PC-3 (cell line): ENCODE results near the gene GPC6. TPM values are rescaled to one million over a fixed set of nuclear protein-coding genes. Genes with fewer than 3 reads are reported as not detected.

Experiments used
- ATAC-seq: fragments of 200-7000 bp; cut with Tn5 transposase; 2 replicates; pipeline ENCODE4 v1.9.1; 2020; ENCODE audit warnings: mild to moderate bottlenecking, moderate library complexity
- BruUV-seq: library from RNA; stranded (reverse); fragments of 400-500 nt; replicated peaks from 2 replicates; lab custom pipeline; 2021; lab: Mats Ljungman, UMichigan
- CTCF ChIA-PET: fragments of 300-600 bp; sonication (Branson Sonifier 250); formaldehyde crosslinking; loops from one replicate; lab custom pipeline; 2022; ENCODE audit warnings: antibody characterized with exemption; lab: Charles Lee
- POLR2A ChIA-PET: fragments of 300-600 bp; sonication (Branson Sonifier 250); formaldehyde crosslinking; loops from one replicate; lab custom pipeline; 2022; ENCODE audit warnings: antibody characterized with exemption; ENCODE audit not compliant: unreplicated experiment; lab: Charles Lee
- DNase-seq: peaks from one replicate; pipeline ENCODE4 v3.0.0-alpha.2; 2015
- H2AFZ ChIP-seq: fragments of 300-600 bp; sonication (generic); 2 replicates; pipeline ENCODE4 v1.6.0; 2016; ENCODE audit warnings: antibody characterized with exemption, low read length
- H3F3A ChIP-seq: fragments of 300-600 bp; sonication (generic); one replicate; pipeline ENCODE4 v1.6.0; 2017; ENCODE audit warnings: antibody characterized with exemption, low read length, control low read depth, mild to moderate bottlenecking; ENCODE audit not compliant: unreplicated experiment
- H3K27ac ChIP-seq: fragments of 300-600 bp; sonication (generic); 2 replicates; pipeline ENCODE4 v1.5.1; 2016; ENCODE audit warnings: mild to moderate bottlenecking, low read length
- H3K27me3 ChIP-seq: fragments of 300-600 bp; sonication (generic); 2 replicates; pipeline ENCODE4 v1.6.1; 2016; ENCODE audit warnings: low read length, mixed read lengths
- H3K36me3 ChIP-seq: fragments of 300-600 bp; sonication (generic); 2 replicates; pipeline ENCODE4 v1.6.1; 2016; ENCODE audit warnings: low read depth, mixed run types, low read length, mixed read lengths
- H3K4me1 ChIP-seq: fragments of 300-600 bp; sonication (generic); 2 replicates; pipeline ENCODE4 v1.5.1; 2016; ENCODE audit warnings: low read length; ENCODE audit not compliant: insufficient read depth
- H3K4me2 ChIP-seq: fragments of 300-600 bp; sonication (generic); 2 replicates; pipeline ENCODE4 v1.6.0; 2016; ENCODE audit warnings: low read length
- H3K4me3 ChIP-seq: fragments of 300-600 bp; sonication (generic); 2 replicates; pipeline ENCODE4 v1.5.1; 2016; ENCODE audit warnings: mild to moderate bottlenecking, low read length, mixed read lengths
- H3K79me2 ChIP-seq: fragments of 300-600 bp; sonication (generic); 2 replicates; pipeline ENCODE4 v1.6.1; 2017; ENCODE audit warnings: low read length, mixed read lengths
- H3K9ac ChIP-seq: fragments of 300-600 bp; sonication (generic); 2 replicates; pipeline ENCODE4 v1.6.0; 2016; ENCODE audit warnings: mild to moderate bottlenecking, low read length
- H3K9me2 ChIP-seq: fragments of 300-600 bp; sonication (generic); replicated peaks from 2 replicates; pipeline ENCODE4 v1.6.1; 2016; ENCODE audit warnings: mixed run types, low read length, mixed read lengths
- H3K9me3 ChIP-seq: fragments of 300-600 bp; sonication (generic); 2 replicates; pipeline ENCODE4 v1.6.1; 2016; ENCODE audit warnings: low read length, mixed read lengths
- H4K20me1 ChIP-seq: fragments of 300-600 bp; sonication (generic); 2 replicates; pipeline ENCODE4 v1.6.1; 2016; ENCODE audit warnings: low read length, mixed read lengths
- CTCF ChIP-seq: fragments of 300-600 bp; sonication (generic); conservative IDR thresholded peaks from 2 replicates; pipeline ENCODE4 v1.5.1; 2017; ENCODE audit warnings: antibody characterized with exemption, low read depth, mild to moderate bottlenecking, low read length
- EZH2 ChIP-seq: fragments of 300-600 bp; sonication (generic); IDR thresholded peaks from one replicate; pipeline ENCODE4 v1.6.1; 2017; ENCODE audit warnings: antibody characterized with exemption, mild to moderate bottlenecking, low read length; ENCODE audit not compliant: unreplicated experiment
- EZH2phosphoT487 ChIP-seq: fragments of 300-600 bp; sonication (generic); IDR thresholded peaks from 2 replicates; pipeline ENCODE4 v1.6.1; 2018; ENCODE audit warnings: mild to moderate bottlenecking, antibody characterized with exemption, low read length, borderline replicate concordance
- intact Hi-C: fragments of 100-400 bp; cut with micrococcal nuclease; formaldehyde crosslinking; loops from 2 replicates; pipeline ENCODE4 v1.9.0; 2023
- total RNA-seq: library from RNA; depleted of rRNA; stranded (reverse); fragments of >200 nt; gene quantifications from 2 replicates; pipeline ENCODE4 v1.2.3, GENCODE V29; 2014

Gene GPC6
- total RNA-seq, 1 experiment from 2014 or later, result 3.5 TPM

GRCh38 chr13:94216476-94216875, 989.9 kb downstream of the GPC6 start:
- DNase-seq, result no peak
- Histone ChIP-seq H3F3A (no peaks in the 10 kb centered on the region), H3K79me2 (no peaks in the 10 kb centered on the region), H3K4me2 (no peak overlapping the region), H3K27me3 (no peaks in the 10 kb centered on the region), H3K9ac (no peak overlapping the region), H3K36me3 (no peaks in the 10 kb centered on the region), H3K4me1 (no peaks in the 10 kb centered on the region; the same call in 1 of the 2 replicates), H3K9me3 (no peaks in the 10 kb centered on the region), H2AFZ (no peak overlapping the region), H4K20me1 (no peaks in the 10 kb centered on the region), H3K4me3 (no peak overlapping the region), H3K9me2 (no peaks in the 10 kb centered on the region), H3K27ac (no peak overlapping the region)
- POLR2A ChIA-PET, result no interaction called here
- intact Hi-C loops, result no loop called here
- CTCF ChIA-PET, result no interaction called here
- TF ChIP-seq EZH2 (no peak), EZH2phosphoT487 (no peak), CTCF (no peak)
- ATAC-seq, result no peak
- BruUV-seq, result no TSS peak

- Histone ChIP-seq H3K4me2 (no peak overlapping the region), H3K9me2 (no peaks in the 10 kb centered on the region), H3K27ac (no peak overlapping the region), H3K27me3 (no peaks in the 10 kb centered on the region), H3K4me3 (no peak overlapping the region), H3K79me2 (no peaks in the 10 kb centered on the region), H3K36me3 (no peaks in the 10 kb centered on the region), H3K4me1 (no peaks in the 10 kb centered on the region), H4K20me1 (no peaks in the 10 kb centered on the region), H3F3A (no peaks in the 10 kb centered on the region), H3K9me3 (no peaks in the 10 kb centered on the region), H3K9ac (no peak overlapping the region), H2AFZ (no peak overlapping the region)
- intact Hi-C loops, result no loop called here
- ChIA-PET CTCF (no interaction called here), POLR2A (no interaction called here)
- no peak for ATAC-seq
- no peak for TF ChIP-seq EZH2phosphoT487
- no peak for TF ChIP-seq EZH2
- no peak for TF ChIP-seq CTCF
- DNase-seq, result no peak
- BruUV-seq, result no TSS peak
These were observed 990.8 kb downstream of the GPC6 start for GRCh38 chr13:94217370-94217769.

GRCh38 chr13:94218537-94218936, 991.9 kb downstream of the GPC6 start:
- Histone ChIP-seq H4K20me1 (no peaks in the 10 kb centered on the region), H3K36me3 (no peaks in the 10 kb centered on the region), H3K9me2 (no peaks in the 10 kb centered on the region), H3F3A (no peaks in the 10 kb centered on the region), H2AFZ (no peak overlapping the region), H3K79me2 (no peaks in the 10 kb centered on the region), H3K27me3 (no peaks in the 10 kb centered on the region), H3K4me1 (no peaks in the 10 kb centered on the region), H3K4me3 (no peak overlapping the region), H3K27ac (no peak overlapping the region), H3K4me2 (no peak overlapping the region), H3K9me3 (no peaks in the 10 kb centered on the region), H3K9ac (no peak overlapping the region)
- POLR2A ChIA-PET, result no interaction called here
- TF ChIP-seq EZH2 (no peak), EZH2phosphoT487 (no peak), CTCF (no peak)
- BruUV-seq, result no TSS peak
- DNase-seq (no peak), ATAC-seq (no peak)
- CTCF ChIA-PET, result interaction anchor here (0.6 kb wide), 1 partner anchor 217 kb away, joined by 3 read pairs; no protein-coding TSS in a partner anchor
- intact Hi-C loops, result no loop called here
